Vagina (tissue), 2 donors: ENCODE measurements around the gene MYRIP.

ENCODE experiments used
- POLR2AphosphoS5 ChIP-seq, 2 donors: sonication (generic); formaldehyde crosslinking; IDR thresholded peaks; one replicate each; pipeline ENCODE4 v1.9.0; 2017; ENCODE audit warnings: antibody characterized with exemption in 2 of 2, mild to moderate bottlenecking in 2 of 2, low read depth in 1 of 2; ENCODE audit not compliant: insufficient read depth in 1 of 2
- TF ChIP-seq, protein P1 (sequence below), 3 experiments: fragments of 450-650 bp in 2 of 3; fragments of 200-600 bp in 1 of 3; sonication (generic) in 1 of 3; IDR thresholded peaks; one replicate each; pipeline ENCODE4 v1.5.1; 2017 to 2019; ENCODE audit warnings: antibody characterized with exemption in 3 of 3, mild to moderate bottlenecking in 2 of 3, moderate library complexity in 2 of 3

DNA sequence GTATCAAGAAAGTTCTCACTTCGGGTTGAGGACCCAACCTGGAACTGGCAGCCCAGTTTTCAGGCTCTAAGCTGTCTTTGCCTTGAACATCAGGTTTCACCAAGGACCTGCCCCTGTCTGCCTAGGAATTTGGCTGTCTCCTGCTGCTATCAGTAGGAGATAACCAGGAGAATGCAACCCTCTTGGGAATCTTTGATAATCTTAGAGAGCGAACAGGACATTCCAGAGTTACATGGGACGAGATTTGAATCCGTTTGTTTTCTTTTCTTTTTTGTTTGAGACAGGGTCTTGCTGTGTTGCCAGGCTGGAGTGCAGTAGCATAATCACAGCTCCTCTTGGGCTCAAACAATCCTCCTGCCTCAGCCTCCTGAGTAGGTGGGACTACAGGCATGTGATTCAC, 482.1 kb downstream of the MYRIP start:
- TF ChIP-seq, protein P1, sequence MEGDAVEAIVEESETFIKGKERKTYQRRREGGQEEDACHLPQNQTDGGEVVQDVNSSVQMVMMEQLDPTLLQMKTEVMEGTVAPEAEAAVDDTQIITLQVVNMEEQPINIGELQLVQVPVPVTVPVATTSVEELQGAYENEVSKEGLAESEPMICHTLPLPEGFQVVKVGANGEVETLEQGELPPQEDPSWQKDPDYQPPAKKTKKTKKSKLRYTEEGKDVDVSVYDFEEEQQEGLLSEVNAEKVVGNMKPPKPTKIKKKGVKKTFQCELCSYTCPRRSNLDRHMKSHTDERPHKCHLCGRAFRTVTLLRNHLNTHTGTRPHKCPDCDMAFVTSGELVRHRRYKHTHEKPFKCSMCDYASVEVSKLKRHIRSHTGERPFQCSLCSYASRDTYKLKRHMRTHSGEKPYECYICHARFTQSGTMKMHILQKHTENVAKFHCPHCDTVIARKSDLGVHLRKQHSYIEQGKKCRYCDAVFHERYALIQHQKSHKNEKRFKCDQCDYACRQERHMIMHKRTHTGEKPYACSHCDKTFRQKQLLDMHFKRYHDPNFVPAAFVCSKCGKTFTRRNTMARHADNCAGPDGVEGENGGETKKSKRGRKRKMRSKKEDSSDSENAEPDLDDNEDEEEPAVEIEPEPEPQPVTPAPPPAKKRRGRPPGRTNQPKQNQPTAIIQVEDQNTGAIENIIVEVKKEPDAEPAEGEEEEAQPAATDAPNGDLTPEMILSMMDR (IDR thresholded peaks at IDR 0.05), result no peak
- TF ChIP-seq POLR2AphosphoS5 (IDR thresholded peaks at IDR 0.05; ENCODE audit: insufficient read depth in 1 of 2, low read depth in 1 of 2), result no peak
